ENCODE measurements around the gene CCN5.

CCN5 gene

DNA sequence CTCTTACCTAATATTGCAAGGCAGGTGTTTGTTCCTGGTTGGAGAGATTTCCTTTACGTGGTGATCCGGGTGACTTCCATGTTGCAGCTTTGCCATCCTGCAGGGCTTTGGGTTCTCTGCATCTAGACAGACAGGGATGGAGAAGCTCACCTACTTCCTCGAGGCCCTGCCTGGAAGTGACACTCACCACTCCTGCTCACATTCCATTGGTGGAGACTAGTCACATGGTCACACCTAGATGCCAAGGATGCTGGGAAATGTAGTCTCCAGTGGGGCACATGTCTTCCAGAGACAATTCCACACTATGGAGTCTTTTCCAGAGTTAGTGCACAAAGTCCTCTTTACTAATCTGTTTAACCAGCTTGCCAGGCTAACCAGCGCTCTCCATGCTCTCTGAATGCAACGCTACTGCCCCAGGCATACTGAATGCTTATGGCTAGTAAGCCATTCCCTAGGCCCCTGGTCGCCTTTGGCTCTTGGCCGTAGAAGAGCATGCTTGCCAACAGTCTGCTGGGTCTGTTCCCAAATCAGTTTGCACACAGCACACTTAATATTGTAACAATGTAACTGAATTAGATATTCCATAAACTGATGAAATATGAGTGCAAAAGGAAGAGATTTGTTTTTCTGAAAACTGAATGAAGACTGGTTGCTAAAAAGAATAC, 23.8 kb downstream of the CCN5 start:
- no peak overlapping the region for H3K4me3 ChIP-seq (ENCODE audit: low read depth, low read length)
- H2BK120ac ChIP-seq (ENCODE audit: insufficient read depth, low read length, poor library complexity) = no peak overlapping the region
- no peak overlapping the region for H4K91ac ChIP-seq (ENCODE audit: low read depth, low read length)
- H3K18ac ChIP-seq (ENCODE audit: low read length) = no peak overlapping the region
- H3K36me3 ChIP-seq (ENCODE audit: control insufficient read depth in 1 of 2, insufficient read depth in 2 of 2, low read length in 2 of 2) = no peaks in the 10 kb centered on the region
- no peak overlapping the region for H2BK5ac ChIP-seq (ENCODE audit: low read depth, low read length, poor library complexity)
- no peak overlapping the region for H4K12ac ChIP-seq (ENCODE audit: low read depth, low read length)
- H3K4ac ChIP-seq (ENCODE audit: low read depth, low read length) = no peak overlapping the region
- H3K23ac ChIP-seq (ENCODE audit: low read length) = no peak overlapping the region
- no peaks in the 10 kb centered on the region for H3K79me1 ChIP-seq (ENCODE audit: low read length)
- no CpG with 5 or more reads among the region's 7 CpGs for WGBS (ENCODE audit: extremely low coverage, insufficient coverage, insufficient read length)
- H3K14ac ChIP-seq (ENCODE audit: low read length) = no peak overlapping the region
- no peaks in the 10 kb centered on the region for H3K27me3 ChIP-seq (ENCODE audit: insufficient read depth, low read length)
- no peak overlapping the region for H3K4me2 ChIP-seq (ENCODE audit: low read length)
- no peak overlapping the region for H2AFZ ChIP-seq (ENCODE audit: insufficient read depth, low read length, poor library complexity)
- no peaks in the 10 kb centered on the region for H3K4me1 ChIP-seq (ENCODE audit: control insufficient read depth in 1 of 2, insufficient read depth in 2 of 2, low read length in 2 of 2)
- H3K9me3 ChIP-seq (ENCODE audit: insufficient read depth, low read depth, low read length) = peaks cover 3% of the 10 kb centered on the region
- no peak overlapping the region for H3K27ac ChIP-seq (ENCODE audit: low read depth, low read length)
- H2BK12ac ChIP-seq (ENCODE audit: low read length) = no peak overlapping the region
- H4K8ac ChIP-seq (ENCODE audit: low read depth, low read length) = no peak overlapping the region
- no peaks in the 10 kb centered on the region for H3K79me2 ChIP-seq (ENCODE audit: control insufficient read depth, insufficient read depth, low read length, poor library complexity)
- no peak overlapping the region for H2AK5ac ChIP-seq (ENCODE audit: low read length)
- peak; percentile 66 to 81 for DNase-seq
- H3K9ac ChIP-seq (ENCODE audit: low read length) = no peak overlapping the region

DNA sequence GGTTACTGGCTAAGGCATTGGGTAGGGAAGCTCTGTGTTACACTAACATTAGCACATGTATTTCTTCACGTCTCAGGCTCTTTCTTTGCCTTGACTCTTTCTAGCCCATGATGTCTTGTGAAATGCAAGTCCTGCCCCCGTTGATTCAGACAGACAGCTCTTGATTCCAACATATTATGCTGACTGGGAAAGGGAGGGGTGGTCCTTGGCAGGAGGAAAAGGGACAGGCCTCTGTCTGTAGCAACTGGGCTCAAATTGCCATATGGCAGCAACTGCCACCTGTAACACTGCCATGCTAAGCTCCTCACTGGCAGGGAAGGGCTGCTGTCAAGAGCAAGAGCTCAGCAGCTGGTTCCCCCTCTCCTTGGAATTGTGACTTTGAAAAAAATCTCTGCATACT, 24.8 kb downstream of the CCN5 start:
- Histone ChIP-seq H3K18ac (ENCODE audit: low read length) (no peak overlapping the region), H2BK120ac (ENCODE audit: insufficient read depth, low read length, poor library complexity) (no peak overlapping the region), H4K12ac (ENCODE audit: low read depth, low read length) (no peak overlapping the region), H3K23ac (ENCODE audit: low read length) (no peak overlapping the region), H2BK12ac (ENCODE audit: low read length) (no peak overlapping the region), H3K79me1 (ENCODE audit: low read length) (no peaks in the 10 kb centered on the region), H3K4ac (ENCODE audit: low read depth, low read length) (no peak overlapping the region), H3K9me3 (ENCODE audit: insufficient read depth, low read depth, low read length) (peaks cover 3% of the 10 kb centered on the region), H2AK5ac (ENCODE audit: low read length) (no peak overlapping the region), H3K4me2 (ENCODE audit: low read length) (no peak overlapping the region), H2BK5ac (ENCODE audit: low read depth, low read length, poor library complexity) (no peak overlapping the region), H3K4me3 (ENCODE audit: low read depth, low read length) (no peak overlapping the region), H3K4me1 (ENCODE audit: control insufficient read depth in 1 of 2, insufficient read depth in 2 of 2, low read length in 2 of 2) (no peaks in the 10 kb centered on the region), H3K79me2 (ENCODE audit: control insufficient read depth, insufficient read depth, low read length, poor library complexity) (no peaks in the 10 kb centered on the region), H3K14ac (ENCODE audit: low read length) (no peak overlapping the region), H2AFZ (ENCODE audit: insufficient read depth, low read length, poor library complexity) (no peak overlapping the region), H3K9ac (ENCODE audit: low read length) (no peak overlapping the region), H3K27me3 (ENCODE audit: insufficient read depth, low read length) (peaks cover 5% of the 10 kb centered on the region), H4K8ac (ENCODE audit: low read depth, low read length) (no peak overlapping the region), H4K91ac (ENCODE audit: low read depth, low read length) (no peak overlapping the region), H3K27ac (ENCODE audit: low read depth, low read length) (no peak overlapping the region), H3K36me3 (ENCODE audit: control insufficient read depth in 1 of 2, insufficient read depth in 2 of 2, low read length in 2 of 2) (no peaks in the 10 kb centered on the region)
- WGBS (ENCODE audit: extremely low coverage, insufficient coverage, insufficient read length) = no CpG with 5 or more reads among the region's 2 CpGs
- no peak for DNase-seq

DNA sequence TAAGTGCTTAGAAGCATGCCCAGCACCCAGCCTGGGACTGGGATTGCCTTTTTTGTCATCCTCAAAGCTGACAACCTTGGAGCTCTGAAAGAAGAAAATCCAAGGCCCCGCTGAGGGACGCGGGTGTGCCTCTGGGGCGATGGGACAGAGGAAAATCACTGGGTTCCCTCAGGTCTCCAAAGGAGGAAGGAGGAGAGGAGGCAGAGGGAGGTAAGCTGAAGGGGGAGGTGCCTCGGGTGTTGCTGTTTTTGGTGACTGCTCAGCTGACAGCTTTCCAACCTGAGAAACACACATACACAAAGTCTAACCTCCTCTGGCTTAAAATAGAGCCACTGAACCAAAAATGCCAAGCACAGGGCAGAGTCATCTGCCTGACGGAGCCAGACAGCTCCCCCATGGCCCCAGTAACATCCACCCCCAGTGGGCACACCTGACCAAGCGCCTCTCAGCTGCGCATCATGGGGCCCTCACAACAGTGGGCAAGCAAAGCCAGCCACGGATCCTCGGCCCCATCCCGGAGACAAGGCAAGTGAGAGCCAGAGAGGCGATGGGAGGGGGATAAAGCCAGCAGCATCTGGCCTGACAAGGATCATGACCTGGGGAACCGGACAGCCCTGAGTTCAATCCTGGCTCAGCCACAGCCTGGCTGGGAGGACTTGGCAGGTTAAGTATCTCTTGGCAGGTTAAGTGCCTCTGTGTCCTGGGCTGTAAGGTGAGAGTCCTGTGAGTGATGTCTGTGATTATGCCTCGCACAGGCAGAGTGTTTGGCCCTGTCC, 27.3 kb downstream of the CCN5 start:
- no peaks in the 10 kb centered on the region for H3K79me2 ChIP-seq (ENCODE audit: control insufficient read depth, insufficient read depth, low read length, poor library complexity)

DNA sequence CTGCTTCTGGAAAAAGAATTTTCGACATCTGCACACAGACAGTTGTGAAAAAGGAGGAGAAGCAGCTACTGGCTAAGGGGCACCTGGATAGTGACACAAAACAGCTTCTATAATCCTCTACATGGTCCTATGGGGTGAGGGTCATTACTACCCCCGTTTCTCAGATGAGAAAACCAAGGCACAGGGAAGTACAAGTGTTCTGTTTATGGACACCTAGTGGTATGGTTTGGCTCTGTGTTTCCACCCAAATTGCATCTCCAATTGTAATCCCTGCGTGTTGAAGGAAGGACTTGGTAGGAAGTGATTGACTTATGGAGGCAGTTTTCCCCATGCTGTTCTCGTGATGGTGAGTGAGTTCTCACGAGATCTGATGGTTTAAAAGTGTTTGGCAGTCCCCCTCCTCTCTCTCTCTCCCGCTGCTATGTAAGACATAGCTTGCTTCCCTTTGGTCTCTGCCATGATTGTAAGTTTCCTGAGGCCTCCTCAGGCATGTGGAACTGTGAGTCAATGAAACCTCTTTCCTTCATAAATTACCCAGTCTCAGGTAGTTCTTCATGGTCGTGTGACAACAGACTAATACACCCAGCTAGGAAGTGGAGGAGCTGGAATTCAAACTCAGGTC, 28.0 kb downstream of the CCN5 start:
- Histone ChIP-seq H3K27me3 (ENCODE audit: insufficient read depth, low read length) (peaks cover 22% of the 10 kb centered on the region), H3K4me2 (ENCODE audit: low read length) (no peak overlapping the region), H3K23ac (ENCODE audit: low read length) (no peak overlapping the region), H3K36me3 (ENCODE audit: control insufficient read depth in 1 of 2, insufficient read depth in 2 of 2, low read length in 2 of 2) (no peaks in the 10 kb centered on the region), H4K12ac (ENCODE audit: low read depth, low read length) (no peak overlapping the region), H4K91ac (ENCODE audit: low read depth, low read length) (no peak overlapping the region), H3K27ac (ENCODE audit: low read depth, low read length) (no peak overlapping the region), H3K14ac (ENCODE audit: low read length) (no peak overlapping the region), H4K8ac (ENCODE audit: low read depth, low read length) (no peak overlapping the region), H2BK120ac (ENCODE audit: insufficient read depth, low read length, poor library complexity) (no peak overlapping the region), H3K79me1 (ENCODE audit: low read length) (no peaks in the 10 kb centered on the region), H2BK5ac (ENCODE audit: low read depth, low read length, poor library complexity) (no peak overlapping the region), H3K9me3 (ENCODE audit: insufficient read depth, low read depth, low read length) (no peaks in the 10 kb centered on the region), H3K9ac (ENCODE audit: low read length) (no peak overlapping the region), H3K4ac (ENCODE audit: low read depth, low read length) (no peak overlapping the region), H3K18ac (ENCODE audit: low read length) (no peak overlapping the region), H3K79me2 (ENCODE audit: control insufficient read depth, insufficient read depth, low read length, poor library complexity) (no peaks in the 10 kb centered on the region), H3K4me3 (ENCODE audit: low read depth, low read length) (no peak overlapping the region), H2AFZ (ENCODE audit: insufficient read depth, low read length, poor library complexity) (no peak overlapping the region), H2AK5ac (ENCODE audit: low read length) (no peak overlapping the region), H3K4me1 (ENCODE audit: control insufficient read depth in 1 of 2, insufficient read depth in 2 of 2, low read length in 2 of 2) (peaks cover 2 to 3% of the 10 kb centered on the region in 2 experiments), H2BK12ac (ENCODE audit: low read length) (no peak overlapping the region)
- WGBS (ENCODE audit: extremely low coverage, insufficient coverage, insufficient read length) = no CpG with 5 or more reads among the region's 7 CpGs
- no peak for DNase-seq

More for the DNA sequence above, 27.3 kb downstream of the CCN5 start:
- H2BK120ac ChIP-seq (ENCODE audit: insufficient read depth, low read length, poor library complexity) = no peak overlapping the region
- no peak overlapping the region for H4K8ac ChIP-seq (ENCODE audit: low read depth, low read length)
- peaks cover 3% of the 10 kb centered on the region for H3K9me3 ChIP-seq (ENCODE audit: insufficient read depth, low read depth, low read length)
- no CpG with 5 or more reads among the region's 14 CpGs for whole genome bisulfite sequencing (ENCODE audit: extremely low coverage, insufficient coverage, insufficient read length)
- H3K14ac ChIP-seq (ENCODE audit: low read length) = no peak overlapping the region
- H4K91ac ChIP-seq (ENCODE audit: low read depth, low read length) = no peak overlapping the region
- no peak overlapping the region for H2AFZ ChIP-seq (ENCODE audit: insufficient read depth, low read length, poor library complexity)
- no peak overlapping the region for H2AK5ac ChIP-seq (ENCODE audit: low read length)
- H3K27ac ChIP-seq (ENCODE audit: low read depth, low read length) = no peak overlapping the region
- no peaks in the 10 kb centered on the region for H3K36me3 ChIP-seq (ENCODE audit: control insufficient read depth in 1 of 2, insufficient read depth in 2 of 2, low read length in 2 of 2)
- no peak overlapping the region for H3K18ac ChIP-seq (ENCODE audit: low read length)
- no peak overlapping the region for H3K9ac ChIP-seq (ENCODE audit: low read length)
- no peak overlapping the region for H3K4me2 ChIP-seq (ENCODE audit: low read length)
- peaks cover 2 to 3% of the 10 kb centered on the region in 2 experiments for H3K4me1 ChIP-seq (ENCODE audit: control insufficient read depth in 1 of 2, insufficient read depth in 2 of 2, low read length in 2 of 2)
- peaks cover 22% of the 10 kb centered on the region for H3K27me3 ChIP-seq (ENCODE audit: insufficient read depth, low read length)
- DNase-seq = no peak
- no peaks in the 10 kb centered on the region for H3K79me1 ChIP-seq (ENCODE audit: low read length)
- no peak overlapping the region for H3K4ac ChIP-seq (ENCODE audit: low read depth, low read length)
- no peak overlapping the region for H3K23ac ChIP-seq (ENCODE audit: low read length)
- no peak overlapping the region for H4K12ac ChIP-seq (ENCODE audit: low read depth, low read length)
- H3K4me3 ChIP-seq (ENCODE audit: low read depth, low read length) = no peak overlapping the region
- H2BK5ac ChIP-seq (ENCODE audit: low read depth, low read length, poor library complexity) = no peak overlapping the region
- H2BK12ac ChIP-seq (ENCODE audit: low read length) = no peak overlapping the region

Data from trophoblast cell (in vitro differentiated cells and primary cell).